K562 (cell line): Measurements from ENCODE around the gene MLLT1. TPM values are rescaled to one million over a fixed set of nuclear protein-coding genes. Genes with fewer than 3 reads are reported as not detected.

ENCODE experiments used
- ATAC-seq: fragments of 200-7000 bp; cut with Tn5 transposase; 3 replicates; pipeline ENCODE4 v1.9.1; 2020; ENCODE audit warnings: moderate library complexity
- BruUV-seq: library from RNA; stranded (reverse); fragments of 400-500 nt; replicated peaks from 2 replicates; lab custom pipeline; 2021; lab: Mats Ljungman, UMichigan
- CTCF ChIA-PET: fragments of 300-600 bp; formaldehyde crosslinking; extraction: SDS; loops from one replicate; lab custom pipeline; 2021; ENCODE audit warnings: low intra/inter-chr PET ratio; lab: Yijun Ruan, JAX
- POLR2A ChIA-PET: fragments of 300-600, 350-650 bp; sonication (Branson Sonifier 250); formaldehyde crosslinking; extraction: SDS; loops from one replicate; lab custom pipeline; 2021; ENCODE audit warnings: antibody characterized with exemption, inconsistent platforms; lab: Yijun Ruan, JAX
- DNase-seq, 4 experiments: peaks; one replicate each; pipeline versions ENCODE4 v3.0.0 to v3.0.0-alpha.2; 2011 to 2018; ENCODE audit warnings: low spot score in 3 of 4, mixed read lengths in 3 of 4; ENCODE audit errors: extremely low read depth in 1 of 4
- FAIRE-seq: peaks from 2 replicates; lab custom pipeline; 2011; peaks lifted over from hg19 to GRCh38; lab: Jason Lieb, UNC
- H2AFZ ChIP-seq: 2 replicates; pipeline ENCODE4 v1.6.0; 2011; ENCODE audit warnings: low read depth, low read length, control low read depth, inconsistent platforms
- H3K27ac ChIP-seq: fragments of 200-600 bp; 3 replicates; pipeline ENCODE4 v1.8.0; 2011; ENCODE audit warnings: low read depth, mild to moderate bottlenecking, control low read depth, inconsistent platforms, low read length, moderate library complexity, mixed read lengths; ENCODE audit errors: extremely low read depth
- H3K27me3 ChIP-seq, 2 experiments: fragments of 300-600 bp in 1 of 2; 2 replicates in 1 of 2; 3 replicates in 1 of 2; pipeline versions ENCODE4 v1.6.0 to v1.8.0; 2011; ENCODE audit warnings: inconsistent platforms in 2 of 2, low read length in 2 of 2, mild to moderate bottlenecking in 1 of 2, mixed read lengths in 1 of 2, moderate library complexity in 1 of 2; ENCODE audit not compliant: control insufficient read depth in 2 of 2, insufficient read depth in 2 of 2
- H3K36me3 ChIP-seq: fragments of 300-600 bp; 3 replicates; pipeline ENCODE4 v1.8.0; 2011; ENCODE audit warnings: mild to moderate bottlenecking, low read length, inconsistent platforms; ENCODE audit not compliant: control insufficient read depth, insufficient read depth
- H3K4me1 ChIP-seq, 2 experiments: fragments of 200-600 bp in 1 of 2; replicated peaks in 1 of 2; 2 replicates in 1 of 2; 3 replicates in 1 of 2; pipeline versions ENCODE4 v1.5.1 to v1.8.0; 2011; ENCODE audit warnings: inconsistent platforms in 2 of 2, low read length in 2 of 2, mild to moderate bottlenecking in 1 of 2, mixed read lengths in 1 of 2, moderate library complexity in 1 of 2; ENCODE audit not compliant: control insufficient read depth in 2 of 2, insufficient read depth in 2 of 2
- H3K4me2 ChIP-seq: 2 replicates; pipeline ENCODE4 v1.6.1; 2011; ENCODE audit warnings: low read length, control low read depth, inconsistent platforms, mixed read lengths; ENCODE audit not compliant: insufficient read depth
- H3K4me3 ChIP-seq: fragments of 200-600 bp; sonication (generic), shearing (Covaris generic); 2 replicates; pipeline ENCODE4 v1.5.1; 2016; ENCODE audit warnings: control low read depth, inconsistent platforms
- H3K79me2 ChIP-seq: fragments of 200-600 bp; 3 replicates; pipeline ENCODE4 v1.8.0; 2011; ENCODE audit warnings: low read length, inconsistent platforms; ENCODE audit not compliant: control insufficient read depth, insufficient read depth
- H3K9ac ChIP-seq, 2 experiments: 2 replicates each; pipeline versions ENCODE4 v1.6.0 to v1.6.1; 2011; ENCODE audit warnings: low read depth in 2 of 2, low read length in 2 of 2, control low read depth in 1 of 2, inconsistent platforms in 1 of 2, mild to moderate bottlenecking in 1 of 2, mixed read lengths in 1 of 2; ENCODE audit not compliant: insufficient read depth in 1 of 2
- H3K9me1 ChIP-seq: one replicate; pipeline ENCODE4 v1.6.0; 2011; ENCODE audit warnings: inconsistent platforms, mild to moderate bottlenecking, low read length, moderate library complexity; ENCODE audit not compliant: control insufficient read depth, insufficient read depth
- H3K9me3 ChIP-seq: replicated peaks from 2 replicates; pipeline ENCODE4 v1.5.1; 2011; ENCODE audit warnings: low read depth, low read length, inconsistent platforms; ENCODE audit not compliant: control insufficient read depth, insufficient read depth
- H4K20me1 ChIP-seq: replicated peaks from 2 replicates; pipeline ENCODE4 v1.6.1; 2011; ENCODE audit warnings: low read length, inconsistent platforms, mixed read lengths; ENCODE audit not compliant: control insufficient read depth, insufficient read depth
- BHLHE40 ChIP-seq: IDR thresholded peaks from 2 replicates; pipeline ENCODE4 v1.6.1; 2011; ENCODE audit warnings: low read length, improper control_type of control experiment
- MGA ChIP-seq: fragments of 450-650 bp; IDR thresholded peaks from 2 replicates; pipeline ENCODE4 v1.6.1; 2016; ENCODE audit warnings: mild to moderate bottlenecking, moderate library complexity
- SREBF1 ChIP-seq: fragments of 150-350 bp; IDR thresholded peaks from 2 replicates; pipeline ENCODE4 v1.6.1; 2014; ENCODE audit warnings: antibody characterized with exemption, low read depth, low read length, borderline replicate concordance
- TAF9B ChIP-seq: fragments of 450-650 bp; IDR thresholded peaks from 2 replicates; pipeline ENCODE4 v1.6.1; 2018; ENCODE audit warnings: mild to moderate bottlenecking; ENCODE audit not compliant: partially characterized antibody
- WGBS: fragments of 100-300 bp; shearing (Covaris generic); methylation state at CpG from one replicate; pipeline ENCODE4 v1.1.6; 2016; ENCODE audit warnings: low coverage, mixed read lengths; ENCODE audit not compliant: insufficient coverage; ENCODE audit errors: missing lambda C conversion rate; 5-methylcytosine and 5-hydroxymethylcytosine counted together
- in situ Hi-C: fragments of 300-500 bp; cut with MboI; formaldehyde crosslinking; loops from 4 replicates; pipeline ENCODE4 v1.15.0; 2018; ENCODE audit warnings: inconsistent platforms, mixed read lengths
- intact Hi-C: fragments of 100-400 bp; cut with micrococcal nuclease; formaldehyde crosslinking; loops from 2 replicates; pipeline ENCODE4 v1.14.2; 2022
- polyA plus RNA-seq, 8 experiments: library from polyadenylated mRNA; depleted of rRNA in 4 of 8; stranded (reverse) in 5 of 8; unstranded in 3 of 8; fragments of >200 nt; fragmentation: Nextera tagmentation in 2 of 8; fragmentation: Illumina TruSeq in 1 of 8; extraction: Ambion mirVana in 2 of 8; extraction: Trizol in 1 of 8; gene quantifications; 2 replicates each; pipeline versions ENCODE4 v1.2.1 to v1.2.3, GENCODE V29; 2011 to 2014; ENCODE audit warnings: inconsistent platforms in 1 of 8, missing spikeins in 1 of 8
- total RNA-seq, 7 experiments: library from RNA; depleted of rRNA in 6 of 7; stranded (reverse); fragments of >200 nt in 6 of 7; fragmentation: Illumina TruSeq in 2 of 7; extraction: Trizol in 2 of 7; gene quantifications; 2 replicates each; pipeline versions ENCODE4 v1.2.1 to v1.2.3, GENCODE V29; 2011 to 2021; ENCODE audit warnings: low replicate concordance in 1 of 7

Gene MLLT1
- total and polyA plus RNA-seq, 9 of the 15 experiments (the other 6 are each of a cell fraction or from before 2014, with no cell fraction given), result 0.23 to 63.5 (median 15.4) TPM

GRCh38 chr19:6273701-6274601, 5.8 kb downstream of the MLLT1 start:
- BruUV-seq, result no TSS peak
- DNase-seq, result peak; percentile 37 to 67 (median 56)
- in situ Hi-C loops (no loop called here), intact Hi-C loops (no loop called here)
- H3K27me3 ChIP-seq, result no peaks in the 10 kb centered on the region
- H3K79me2 ChIP-seq, result peaks cover 100% of the 10 kb centered on the region
- FAIRE-seq, result peak; percentile 69
- POLR2A ChIA-PET, result interaction anchor here (0.8 to 1.0 kb wide), 2 partner anchors 14 to 21 kb away, joined by 3 read pairs; no protein-coding TSS in a partner anchor
- ATAC-seq, result peak; percentile 5
- no peak overlapping the region for H3K4me3 ChIP-seq
- H3K4me2 ChIP-seq, result peak overlapping the region; percentile 70
- H3K36me3 ChIP-seq, result peaks cover 50% of the 10 kb centered on the region; the same call in 2 of the 3 replicates
- peaks cover 5% of the 10 kb centered on the region for H3K9me1 ChIP-seq
- peak overlapping the region; percentile 22; the same call in 2 of the 3 replicates for H3K27ac ChIP-seq
- no peaks in the 10 kb centered on the region for H3K9me3 ChIP-seq
- 11% methylated on average over 30 of the region's 30 CpGs for WGBS
- H3K4me1 ChIP-seq, result peaks cover 78 to 93% of the 10 kb centered on the region in 2 experiments
- CTCF ChIA-PET, result no interaction called here
- H2AFZ ChIP-seq, result no peak overlapping the region
- H3K9ac ChIP-seq, result peak overlapping the region; percentile 33 to 80; a peak in 2 of 4 replicates
- peaks cover 41% of the 10 kb centered on the region; the same call in 1 of the 2 replicates for H4K20me1 ChIP-seq
- TF ChIP-seq MGA, result no peak
- no peak for TF ChIP-seq SREBF1
- TF ChIP-seq BHLHE40, result peak; percentile 49
- no peak for TF ChIP-seq TAF9B
